ENCODE results near the gene TMPRSS7. TPM values are rescaled to one million over a fixed set of nuclear protein-coding genes. Genes with fewer than 3 reads are reported as not detected.

The TMPRSS7 gene
- total RNA-seq, 1 experiment from 2014 or later = not detected

DNA sequence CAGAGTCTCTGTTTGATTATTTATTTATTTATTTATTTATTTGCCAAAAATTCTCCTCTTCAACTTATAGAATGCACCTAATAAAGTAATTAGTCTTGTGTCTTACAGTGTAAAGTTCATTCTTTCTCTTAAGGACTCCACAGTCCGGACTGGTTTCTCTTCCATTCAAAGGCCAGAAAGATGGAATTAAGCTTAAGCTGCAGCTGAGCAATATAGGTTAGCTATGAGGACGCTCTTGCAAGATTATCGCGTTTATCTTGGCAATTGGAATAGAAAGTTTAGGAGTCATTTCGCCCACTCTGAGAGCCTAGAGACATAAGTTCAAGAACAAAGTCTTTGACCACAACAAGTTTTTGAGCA is 20.8 kb upstream of the TMPRSS7 start:
- no peak overlapping the region for H3K27ac Mint-ChIP-seq (ENCODE audit: unreplicated experiment)
- DNase-seq = no peak
- CTCF ChIA-PET = interaction anchor here (0.5 to 3.3 kb wide), 25 partner anchors 13 to 347 kb away, joined by 3 to 33 read pairs (median 4); partner anchors contain the start of genes ABHD10 and TAGLN3
- H3K4me3 Mint-ChIP-seq (ENCODE audit: low read depth, unreplicated experiment) = no peak overlapping the region
- no TSS peak for BruUV-seq (replicated peaks)
- TF ChIP-seq, protein P1, sequence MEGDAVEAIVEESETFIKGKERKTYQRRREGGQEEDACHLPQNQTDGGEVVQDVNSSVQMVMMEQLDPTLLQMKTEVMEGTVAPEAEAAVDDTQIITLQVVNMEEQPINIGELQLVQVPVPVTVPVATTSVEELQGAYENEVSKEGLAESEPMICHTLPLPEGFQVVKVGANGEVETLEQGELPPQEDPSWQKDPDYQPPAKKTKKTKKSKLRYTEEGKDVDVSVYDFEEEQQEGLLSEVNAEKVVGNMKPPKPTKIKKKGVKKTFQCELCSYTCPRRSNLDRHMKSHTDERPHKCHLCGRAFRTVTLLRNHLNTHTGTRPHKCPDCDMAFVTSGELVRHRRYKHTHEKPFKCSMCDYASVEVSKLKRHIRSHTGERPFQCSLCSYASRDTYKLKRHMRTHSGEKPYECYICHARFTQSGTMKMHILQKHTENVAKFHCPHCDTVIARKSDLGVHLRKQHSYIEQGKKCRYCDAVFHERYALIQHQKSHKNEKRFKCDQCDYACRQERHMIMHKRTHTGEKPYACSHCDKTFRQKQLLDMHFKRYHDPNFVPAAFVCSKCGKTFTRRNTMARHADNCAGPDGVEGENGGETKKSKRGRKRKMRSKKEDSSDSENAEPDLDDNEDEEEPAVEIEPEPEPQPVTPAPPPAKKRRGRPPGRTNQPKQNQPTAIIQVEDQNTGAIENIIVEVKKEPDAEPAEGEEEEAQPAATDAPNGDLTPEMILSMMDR (IDR thresholded peaks at IDR 0.05; ENCODE audit: unreplicated experiment) = no peak
- H3K27me3 Mint-ChIP-seq (ENCODE audit: unreplicated experiment) = no peaks in the 10 kb centered on the region
- no peaks in the 10 kb centered on the region for H3K4me1 Mint-ChIP-seq (ENCODE audit: low read depth, unreplicated experiment)
- H3K9me3 Mint-ChIP-seq (ENCODE audit: low read depth, unreplicated experiment) = no peaks in the 10 kb centered on the region
- no peaks in the 10 kb centered on the region for H3K36me3 Mint-ChIP-seq (ENCODE audit: insufficient read depth, unreplicated experiment)
- intact Hi-C loops (cut with micrococcal nuclease; ENCODE audit: unreplicated experiment) = no loop called here

DNA sequence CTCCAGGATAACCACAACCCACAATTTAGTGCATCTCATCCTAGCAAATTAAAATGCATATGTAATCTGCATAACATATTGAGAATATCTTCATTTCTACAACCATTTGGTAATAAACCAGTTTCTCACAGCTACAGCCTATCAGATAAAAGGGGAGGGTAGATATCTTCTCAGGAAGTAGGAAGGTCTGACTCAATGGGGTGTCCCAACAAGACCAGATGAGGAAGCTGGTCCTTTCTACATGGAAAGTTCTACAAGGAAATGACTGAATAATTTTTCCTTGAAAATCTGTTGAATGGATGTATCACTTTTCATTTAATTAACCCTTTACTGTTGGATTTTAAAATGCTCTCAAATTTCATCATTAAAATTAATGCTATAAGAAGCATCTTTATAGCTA is 17.4 kb upstream of the TMPRSS7 start:
- BruUV-seq (replicated peaks) = no TSS peak
- Mint-ChIP-seq H3K4me3 (ENCODE audit: low read depth, unreplicated experiment) (no peak overlapping the region), H3K36me3 (ENCODE audit: insufficient read depth, unreplicated experiment) (no peaks in the 10 kb centered on the region), H3K9me3 (ENCODE audit: low read depth, unreplicated experiment) (peaks cover 7% of the 10 kb centered on the region), H3K27ac (ENCODE audit: unreplicated experiment) (no peak overlapping the region), H3K4me1 (ENCODE audit: low read depth, unreplicated experiment) (no peaks in the 10 kb centered on the region), H3K27me3 (ENCODE audit: unreplicated experiment) (no peaks in the 10 kb centered on the region)
- CTCF ChIA-PET = no interaction called here
- intact Hi-C loops (cut with micrococcal nuclease; ENCODE audit: unreplicated experiment) = no loop called here
- TF ChIP-seq, protein P1 (IDR thresholded peaks at IDR 0.05; ENCODE audit: unreplicated experiment) = no peak
- DNase-seq = no peak

DNA sequence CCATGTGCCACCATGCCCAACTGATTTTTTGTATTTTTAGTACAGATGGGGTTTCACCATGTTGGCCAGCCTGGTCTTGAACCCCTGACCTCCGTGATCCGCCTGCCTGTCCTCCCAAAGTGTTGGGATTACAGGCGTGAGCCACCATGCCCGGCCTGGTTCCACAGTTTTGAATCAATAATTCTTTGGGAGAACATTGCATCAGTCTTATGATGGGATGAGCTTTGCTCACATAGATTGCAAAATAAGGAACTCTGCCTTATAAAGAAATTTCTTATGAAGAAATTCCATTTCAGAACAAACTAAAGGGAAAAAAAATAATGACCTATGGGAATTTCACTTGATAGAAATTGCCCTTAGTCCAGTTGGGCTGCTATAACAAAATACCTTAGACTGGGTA is 15.8 kb upstream of the TMPRSS7 start:
- H3K4me1 Mint-ChIP-seq (ENCODE audit: low read depth, unreplicated experiment) = no peaks in the 10 kb centered on the region
- DNase-seq = no peak
- no peak overlapping the region for H3K27ac Mint-ChIP-seq (ENCODE audit: unreplicated experiment)
- TF ChIP-seq, protein P1 (IDR thresholded peaks at IDR 0.05; ENCODE audit: unreplicated experiment) = no peak
- no peaks in the 10 kb centered on the region for H3K36me3 Mint-ChIP-seq (ENCODE audit: insufficient read depth, unreplicated experiment)
- H3K9me3 Mint-ChIP-seq (ENCODE audit: low read depth, unreplicated experiment) = peaks cover 7% of the 10 kb centered on the region
- H3K27me3 Mint-ChIP-seq (ENCODE audit: unreplicated experiment) = no peaks in the 10 kb centered on the region
- intact Hi-C loops (cut with micrococcal nuclease; ENCODE audit: unreplicated experiment) = no loop called here
- CTCF ChIA-PET = no interaction called here
- no TSS peak for BruUV-seq (replicated peaks)
- H3K4me3 Mint-ChIP-seq (ENCODE audit: low read depth, unreplicated experiment) = no peak overlapping the region

DNA sequence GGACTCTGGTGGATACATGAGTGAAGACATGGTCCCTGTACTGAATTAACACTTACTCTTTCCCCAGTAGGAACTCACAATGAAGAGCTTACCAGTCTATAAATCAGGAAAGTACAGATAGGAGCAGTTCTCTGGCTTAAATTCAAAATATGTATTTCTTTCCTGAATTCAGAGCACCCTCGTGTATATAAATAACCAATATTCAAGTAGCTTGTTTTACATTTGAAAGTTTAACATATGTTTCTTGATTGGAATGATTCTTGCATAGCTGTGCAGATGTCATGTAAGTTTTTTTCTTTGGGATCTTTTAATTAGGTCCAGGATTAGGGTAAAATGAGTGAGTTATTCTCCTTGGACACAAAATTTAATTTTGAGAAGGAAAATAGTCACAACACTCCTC is 14.8 kb upstream of the TMPRSS7 start:
- intact Hi-C loops (cut with micrococcal nuclease; ENCODE audit: unreplicated experiment) = no loop called here

More for the DNA sequence above, 14.8 kb upstream of the TMPRSS7 start:
- CTCF ChIA-PET = interaction anchor here (0.7 kb wide), 1 partner anchor 840 kb away, joined by 5 read pairs; no protein-coding TSS in a partner anchor
- no peaks in the 10 kb centered on the region for H3K36me3 Mint-ChIP-seq (ENCODE audit: insufficient read depth, unreplicated experiment)
- no peak overlapping the region for H3K4me3 Mint-ChIP-seq (ENCODE audit: low read depth, unreplicated experiment)
- peaks cover 7% of the 10 kb centered on the region for H3K9me3 Mint-ChIP-seq (ENCODE audit: low read depth, unreplicated experiment)
- no peak overlapping the region for H3K27ac Mint-ChIP-seq (ENCODE audit: unreplicated experiment)
- TF ChIP-seq, protein P1 (IDR thresholded peaks at IDR 0.05; ENCODE audit: unreplicated experiment) = no peak
- no peaks in the 10 kb centered on the region for H3K27me3 Mint-ChIP-seq (ENCODE audit: unreplicated experiment)
- no TSS peak for BruUV-seq (replicated peaks)
- DNase-seq = no peak
- no peaks in the 10 kb centered on the region for H3K4me1 Mint-ChIP-seq (ENCODE audit: low read depth, unreplicated experiment)
